Epithelial cell of proximal tubule (primary cell): ENCODE data around the gene PRKCD. TPM values are rescaled to one million over a fixed set of nuclear protein-coding genes. Genes with fewer than 3 reads are reported as not detected.

Experiments used
- DNase-seq: peaks from one replicate; pipeline ENCODE4 v3.0.0-alpha.2; 2011; ENCODE audit warnings: low read depth
- H3K4me3 ChIP-seq: 2 replicates; pipeline ENCODE4 v1.5.1; 2011; ENCODE audit warnings: low read depth, mild to moderate bottlenecking, low read length
- CTCF ChIP-seq: conservative IDR thresholded peaks from 2 replicates; pipeline ENCODE4 v1.5.1; 2012; ENCODE audit warnings: low read depth, mild to moderate bottlenecking, low read length
- total RNA-seq: library from RNA; depleted of rRNA; stranded (reverse); fragments of >200 nt; gene quantifications from 2 replicates; pipeline ENCODE4 v1.2.3, GENCODE V29; 2015

PRKCD gene
- total RNA-seq, 1 donor from 2014 or later = 4.0 TPM

DNA sequence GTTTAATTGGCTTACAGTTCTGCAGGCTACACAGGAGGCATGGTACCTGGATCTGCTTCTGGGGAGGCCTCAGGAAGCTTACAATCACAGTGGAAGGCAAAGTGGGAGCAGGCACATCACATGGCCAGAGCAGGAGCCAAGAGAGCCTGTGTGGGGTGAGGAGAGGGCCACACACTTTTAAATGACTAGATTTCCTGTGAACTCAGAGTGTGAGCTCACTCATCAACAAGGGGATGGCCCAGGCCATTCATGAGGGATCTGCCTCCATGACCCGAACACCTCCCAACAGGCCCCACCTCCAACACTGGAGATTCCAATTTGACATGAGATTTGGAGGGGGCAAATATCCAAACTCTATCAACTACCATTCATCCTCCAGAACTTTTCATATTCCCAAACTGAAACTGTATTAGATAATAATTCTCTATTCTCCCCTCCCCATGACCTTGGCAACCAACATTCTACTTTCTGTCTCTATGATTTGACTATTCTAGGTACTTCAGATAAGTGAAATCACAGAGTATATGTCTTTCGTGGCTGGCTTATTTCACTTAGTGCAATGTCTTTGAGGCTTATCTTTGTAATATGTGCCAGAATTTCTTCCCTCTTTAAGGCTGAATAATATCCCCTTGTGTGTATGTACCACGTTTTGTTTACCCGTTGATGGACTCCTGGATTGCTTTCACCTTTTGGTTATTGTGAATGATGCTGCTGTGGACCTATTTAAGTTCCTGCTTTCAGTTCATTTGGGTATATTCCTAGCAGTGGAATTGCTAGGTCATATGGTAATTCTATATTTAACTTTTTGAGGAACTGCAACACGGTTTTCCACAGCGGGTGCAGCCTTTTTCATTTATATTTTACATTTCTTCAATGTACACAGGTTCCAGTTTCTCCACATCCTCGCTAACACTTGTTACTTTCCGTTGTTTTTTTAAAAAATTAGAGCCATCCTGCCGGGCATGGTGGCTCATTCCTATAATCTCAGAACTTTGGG lies 51.0 kb downstream of the PRKCD start:
- no peak for TF ChIP-seq CTCF
- H3K4me3 ChIP-seq = no peak overlapping the region
- DNase-seq = no peak

DNA sequence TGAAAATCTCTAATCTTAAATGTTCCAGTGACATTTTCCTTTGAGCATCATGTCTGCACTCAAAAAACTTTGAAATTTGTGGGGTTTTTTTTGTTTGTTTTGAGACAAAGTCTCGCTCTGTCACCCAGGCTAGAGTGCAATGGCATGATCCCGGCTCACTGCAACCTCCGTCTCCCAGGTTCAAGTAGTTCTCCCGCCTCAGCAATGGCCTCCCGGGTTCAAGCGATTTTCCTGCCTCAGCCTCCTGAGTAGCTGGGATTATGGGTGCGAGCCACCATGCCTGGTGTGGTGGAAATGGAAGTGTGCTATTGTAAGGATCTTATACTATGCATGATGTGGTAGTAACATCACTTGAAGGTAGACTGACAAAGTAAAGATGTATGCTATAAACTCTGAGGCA lies 52.3 kb downstream of the PRKCD start:
- no peak overlapping the region for H3K4me3 ChIP-seq
- TF ChIP-seq CTCF = no peak
- DNase-seq = no peak

DNA sequence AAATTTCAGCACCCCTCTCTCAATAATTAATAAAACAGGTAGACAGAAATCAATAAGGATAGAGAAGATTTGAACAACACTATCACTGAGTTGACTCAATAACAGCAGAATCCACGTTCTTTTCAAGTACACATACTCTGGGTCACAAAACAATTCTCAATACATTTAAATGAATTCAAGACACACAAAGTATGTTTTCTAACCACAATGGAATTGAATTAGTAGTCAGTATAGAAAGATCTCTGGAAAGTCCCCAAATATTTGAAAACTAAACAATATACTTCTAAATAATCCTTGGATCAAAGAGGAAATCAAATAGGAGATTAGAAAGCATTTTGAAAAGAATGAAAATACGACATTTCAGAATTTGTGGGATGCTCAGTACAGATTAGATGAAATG lies 54.8 kb downstream of the PRKCD start:
- no peak for TF ChIP-seq CTCF
- no peak overlapping the region for H3K4me3 ChIP-seq
- DNase-seq = no peak

DNA sequence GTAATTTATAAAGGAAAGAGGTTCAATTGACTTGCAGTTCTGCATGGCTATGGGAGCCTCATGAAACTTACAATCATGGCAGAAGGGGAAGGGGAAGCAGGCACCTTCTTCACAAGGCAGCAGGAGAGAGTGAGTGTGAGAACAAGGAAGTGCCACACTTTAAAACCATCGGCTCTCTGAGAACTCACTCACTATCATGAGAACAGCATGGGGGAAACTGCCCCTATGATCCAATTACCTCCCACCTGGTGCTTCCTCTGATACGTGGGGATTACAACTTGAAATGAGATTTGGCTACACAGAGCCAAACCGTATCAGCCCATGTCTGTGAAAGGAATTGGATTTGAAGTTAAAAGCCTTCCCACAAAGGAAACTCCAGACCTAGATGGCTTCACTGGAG lies 55.7 kb downstream of the PRKCD start:
- TF ChIP-seq CTCF = no peak
- H3K4me3 ChIP-seq = no peak overlapping the region
- DNase-seq = no peak

GRCh38 chr3:53217175-53217574 lies 56.2 kb downstream of the PRKCD start:
- DNase-seq = no peak
- H3K4me3 ChIP-seq = no peak overlapping the region
- TF ChIP-seq CTCF = no peak

GRCh38 chr3:53218131-53218530 lies 57.1 kb downstream of the PRKCD start:
- no peak for TF ChIP-seq CTCF
- DNase-seq = no peak
- H3K4me3 ChIP-seq = no peak overlapping the region

DNA sequence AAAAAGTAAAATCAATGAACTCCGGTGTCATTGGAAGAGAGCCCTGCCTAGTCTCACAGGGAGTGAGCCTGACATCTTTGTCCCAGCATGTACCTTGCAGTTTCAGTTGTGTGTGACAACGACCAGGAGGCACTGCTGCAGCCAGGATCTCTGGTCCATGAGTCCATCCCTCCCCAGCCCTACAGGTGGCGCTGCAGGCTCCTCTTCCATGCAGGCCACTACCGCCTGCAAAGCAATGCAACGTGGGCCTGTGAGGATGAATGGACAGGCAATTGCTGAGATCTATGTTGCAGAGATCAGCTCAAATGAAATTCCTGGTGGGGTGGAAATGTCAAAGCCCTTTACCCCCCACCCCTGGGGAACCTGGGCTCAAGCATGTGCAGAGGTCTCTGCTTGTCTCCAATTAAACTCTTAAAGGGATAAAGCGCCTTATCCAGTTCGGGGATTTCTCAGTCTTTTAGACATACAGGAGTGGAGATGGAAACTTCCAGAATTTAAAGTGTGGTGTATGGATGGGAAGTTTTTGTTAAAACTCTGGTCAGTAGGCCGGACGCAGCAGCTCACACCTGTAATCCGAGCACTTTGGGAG lies 59.0 kb downstream of the PRKCD start:
- no peak overlapping the region for H3K4me3 ChIP-seq
- TF ChIP-seq CTCF = peak; percentile 97
- DNase-seq = peak; percentile 13
